Coronary artery (tissue), 2 donors: Measurements from ENCODE around the gene NEUROD1.

Source experiments
- DNase-seq: peaks from one replicate; pipeline ENCODE4 v3.0.0-alpha.2; 2017; ENCODE audit warnings: low spot score
- H3K27ac ChIP-seq, 2 donors: fragments of 200-600 bp; sonication (generic); one replicate each; pipeline ENCODE4 v1.5.1; 2016 to 2019
- H3K4me3 ChIP-seq: fragments of 200-600 bp; sonication (generic); 2 replicates; pipeline ENCODE4 v1.5.1; 2016; ENCODE audit warnings: mild to moderate bottlenecking, moderate library complexity
- CTCF ChIP-seq: fragments of 200-600 bp; sonication (generic); IDR thresholded peaks from one replicate; pipeline ENCODE4 v1.5.1; 2019; ENCODE audit warnings: antibody characterized with exemption

Gene NEUROD1

GRCh38 chr2:181697571-181697970 is 17.3 kb upstream of the NEUROD1 start:
- Histone ChIP-seq H3K4me3 (no peak overlapping the region), H3K27ac (no peak overlapping the region)
- no peak for DNase-seq
- TF ChIP-seq CTCF = no peak

GRCh38 chr2:181697126-181697525 is 16.8 kb upstream of the NEUROD1 start:
- no peak for TF ChIP-seq CTCF
- H3K27ac ChIP-seq = no peak overlapping the region
- H3K4me3 ChIP-seq = no peak overlapping the region
- no peak for DNase-seq

GRCh38 chr2:181694271-181694670 is 14.0 kb upstream of the NEUROD1 start:
- TF ChIP-seq CTCF = no peak
- Histone ChIP-seq H3K4me3 (no peak overlapping the region), H3K27ac (no peak overlapping the region)
- no peak for DNase-seq

- H3K27ac ChIP-seq = no peak overlapping the region
- DNase-seq = no peak
- no peak overlapping the region for H3K4me3 ChIP-seq
- no peak for TF ChIP-seq CTCF
Observed at GRCh38 chr2:181690860-181691259, 10.5 kb upstream of the NEUROD1 start.

GRCh38 chr2:181686576-181687185 is 6.4 kb upstream of the NEUROD1 start:
- no peak overlapping the region for H3K4me3 ChIP-seq
- DNase-seq = no peak
- H3K27ac ChIP-seq = no peak overlapping the region
- no peak for TF ChIP-seq CTCF

- Histone ChIP-seq H3K4me3 (no peak overlapping the region), H3K27ac (no peak overlapping the region)
- DNase-seq = no peak
- TF ChIP-seq CTCF = no peak
Observed at GRCh38 chr2:181685150-181685688, 4.9 kb upstream of the NEUROD1 start.

GRCh38 chr2:181684454-181685149 is 4.3 kb upstream of the NEUROD1 start:
- Histone ChIP-seq H3K4me3 (no peak overlapping the region), H3K27ac (no peak overlapping the region)
- TF ChIP-seq CTCF = no peak
- no peak for DNase-seq
